ENCODE data around the gene EED.

The EED gene

GRCh38 chr11:86246293-86246675 lies 1.7 kb downstream of the EED start:
- no peak for DNase-seq (ENCODE audit: extremely low read depth in 1 of 2, low read depth in 1 of 2)

GRCh38 chr11:86247608-86248007 lies 3.1 kb downstream of the EED start:
- no peak for DNase-seq (ENCODE audit: extremely low read depth in 1 of 2, low read depth in 1 of 2)

GRCh38 chr11:86248609-86249008 lies 4.1 kb downstream of the EED start:
- no peak for DNase-seq (ENCODE audit: extremely low read depth in 1 of 2, low read depth in 1 of 2)

- no peak for DNase-seq (ENCODE audit: extremely low read depth in 1 of 2, low read depth in 1 of 2)
Measured at GRCh38 chr11:86249307-86250098, 5.0 kb downstream of the EED start.

- no peak for DNase-seq (ENCODE audit: extremely low read depth in 1 of 2, low read depth in 1 of 2)
Measured at GRCh38 chr11:86251345-86251744, 6.8 kb downstream of the EED start.

GRCh38 chr11:86255896-86256295 lies 11.3 kb downstream of the EED start:
- DNase-seq (ENCODE audit: extremely low read depth in 1 of 2, low read depth in 1 of 2): no peak

- no peak for DNase-seq (ENCODE audit: extremely low read depth in 1 of 2, low read depth in 1 of 2)
Measured at GRCh38 chr11:86256608-86257007, 12.1 kb downstream of the EED start.

- no peak for DNase-seq (ENCODE audit: extremely low read depth in 1 of 2, low read depth in 1 of 2)
Measured at GRCh38 chr11:86257446-86257845, 12.9 kb downstream of the EED start.

- DNase-seq (ENCODE audit: extremely low read depth in 1 of 2, low read depth in 1 of 2): no peak
Measured at GRCh38 chr11:86259730-86260129, 15.2 kb downstream of the EED start.

- no peak for DNase-seq (ENCODE audit: extremely low read depth in 1 of 2, low read depth in 1 of 2)
Measured at GRCh38 chr11:86261328-86261727, 16.8 kb downstream of the EED start.

- DNase-seq (ENCODE audit: extremely low read depth in 1 of 2, low read depth in 1 of 2): no peak
Measured at GRCh38 chr11:86262387-86262786, 17.8 kb downstream of the EED start.

GRCh38 chr11:86264649-86265048 lies 20.1 kb downstream of the EED start:
- no peak for DNase-seq (ENCODE audit: extremely low read depth in 1 of 2, low read depth in 1 of 2)

- DNase-seq (ENCODE audit: extremely low read depth in 1 of 2, low read depth in 1 of 2): no peak
Measured at GRCh38 chr11:86265194-86265593, 20.6 kb downstream of the EED start.

GRCh38 chr11:86269645-86270044 lies 25.1 kb downstream of the EED start:
- DNase-seq (ENCODE audit: extremely low read depth in 1 of 2, low read depth in 1 of 2): no peak

GRCh38 chr11:86274503-86274902 lies 29.9 kb downstream of the EED start:
- no peak for DNase-seq (ENCODE audit: extremely low read depth in 1 of 2, low read depth in 1 of 2)

GRCh38 chr11:86274999-86275398 lies 30.4 kb downstream of the EED start:
- no peak for DNase-seq (ENCODE audit: extremely low read depth in 1 of 2, low read depth in 1 of 2)

- DNase-seq (ENCODE audit: extremely low read depth in 1 of 2, low read depth in 1 of 2): no peak
Measured at GRCh38 chr11:86275493-86276370, 31.2 kb downstream of the EED start.

GRCh38 chr11:86277741-86278140 lies 33.2 kb downstream of the EED start:
- DNase-seq (ENCODE audit: extremely low read depth in 1 of 2, low read depth in 1 of 2): no peak

GRCh38 chr11:86278226-86278625 lies 33.7 kb downstream of the EED start:
- no peak for DNase-seq (ENCODE audit: extremely low read depth in 1 of 2, low read depth in 1 of 2)

GRCh38 chr11:86279747-86280146 lies 35.2 kb downstream of the EED start:
- no peak for DNase-seq (ENCODE audit: extremely low read depth in 1 of 2, low read depth in 1 of 2)

GRCh38 chr11:86287468-86287796 lies 42.9 kb downstream of the EED start:
- DNase-seq (ENCODE audit: extremely low read depth in 1 of 2, low read depth in 1 of 2): no peak

- no peak for DNase-seq (ENCODE audit: extremely low read depth in 1 of 2, low read depth in 1 of 2)
Measured at GRCh38 chr11:86288776-86289507, 44.4 kb downstream of the EED start.
